ENCODE measurements around the gene REEP5.

REEP5 gene

DNA sequence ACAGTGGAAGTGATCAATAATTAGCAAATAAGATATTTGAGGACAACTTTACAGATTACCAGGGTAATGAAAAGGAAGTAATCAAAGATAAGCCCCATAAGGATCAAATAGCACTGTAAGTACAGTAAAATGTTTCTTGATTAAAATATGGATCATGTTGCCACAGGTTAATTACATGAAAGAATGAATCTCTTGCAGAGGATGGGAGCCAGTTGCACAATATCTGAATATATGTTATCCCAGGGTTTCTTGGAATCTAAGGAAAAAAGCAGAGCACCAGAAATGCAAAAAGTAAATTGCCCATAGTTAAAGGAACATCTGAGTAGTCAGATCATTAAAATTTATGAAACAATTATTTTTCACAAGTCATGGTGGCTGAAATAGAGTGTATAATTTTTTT, 74.7 kb downstream of the REEP5 start:
- no peak overlapping the region for H3K4me3 ChIP-seq (ENCODE audit: extremely low read depth, insufficient read depth, low read length, poor library complexity, severe bottlenecking)
- H3K4me1 ChIP-seq (ENCODE audit: control insufficient read depth, insufficient read depth, low read length, poor library complexity, severe bottlenecking), result no peaks in the 10 kb centered on the region
- H3K27ac ChIP-seq (ENCODE audit: low read depth, low read length, severe bottlenecking), result no peak overlapping the region
- H3K36me3 ChIP-seq (ENCODE audit: control insufficient read depth, insufficient read depth, low read length), result no peaks in the 10 kb centered on the region
- H3K9me3 ChIP-seq (ENCODE audit: control insufficient read depth, low read length), result no peaks in the 10 kb centered on the region

DNA sequence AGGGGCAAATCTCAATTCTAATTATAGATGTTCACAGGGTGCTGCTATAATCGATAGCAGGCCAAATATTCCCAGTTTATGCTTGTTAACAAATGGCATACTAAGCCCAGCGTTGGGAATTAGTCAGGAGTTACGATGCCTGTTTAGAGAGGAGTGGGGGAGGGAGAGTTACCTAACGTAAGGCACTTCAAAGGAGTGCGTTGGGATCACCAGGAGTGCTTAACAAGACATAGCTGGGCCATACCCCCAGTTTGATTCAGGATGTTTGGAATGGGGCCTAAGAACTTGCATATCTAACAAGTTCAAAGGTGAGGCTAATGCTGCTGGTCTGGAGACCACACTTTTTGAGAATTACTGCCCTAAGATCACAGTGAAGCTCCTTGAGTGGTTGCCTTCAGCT, 75.5 kb downstream of the REEP5 start:
- H3K4me3 ChIP-seq (ENCODE audit: extremely low read depth, insufficient read depth, low read length, poor library complexity, severe bottlenecking), result no peak overlapping the region
- H3K4me1 ChIP-seq (ENCODE audit: control insufficient read depth, insufficient read depth, low read length, poor library complexity, severe bottlenecking), result no peaks in the 10 kb centered on the region
- WGBS, 2 experiments (ENCODE audit: insufficient coverage in 2 of 2), result 64 to 77% methylated on average over 4 to 5 of the region's 5 CpGs
- no peak overlapping the region for H3K27ac ChIP-seq (ENCODE audit: low read depth, low read length, severe bottlenecking)
- peaks cover 6% of the 10 kb centered on the region for H3K36me3 ChIP-seq (ENCODE audit: control insufficient read depth, insufficient read depth, low read length)
- no peaks in the 10 kb centered on the region for H3K9me3 ChIP-seq (ENCODE audit: control insufficient read depth, low read length)

DNA sequence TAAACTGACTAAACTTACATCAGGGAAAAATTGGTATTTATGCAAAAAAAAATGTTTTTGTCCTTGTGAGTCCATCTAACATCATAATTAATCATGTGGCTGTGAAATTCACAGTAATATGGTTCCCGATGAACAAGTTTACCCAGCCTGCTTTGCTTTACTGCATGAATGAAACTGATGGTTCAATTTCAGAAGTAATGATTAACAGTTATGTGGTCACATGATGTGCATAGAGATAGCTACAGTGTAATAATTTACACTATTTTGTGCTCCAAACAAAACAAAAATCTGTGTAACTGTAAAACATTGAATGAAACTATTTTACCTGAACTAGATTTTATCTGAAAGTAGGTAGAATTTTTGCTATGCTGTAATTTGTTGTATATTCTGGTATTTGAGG, 77.5 kb downstream of the REEP5 start:
- Histone ChIP-seq H3K27ac (ENCODE audit: low read depth, low read length, severe bottlenecking) (no peak overlapping the region), H3K9me3 (ENCODE audit: control insufficient read depth, low read length) (no peaks in the 10 kb centered on the region), H3K4me3 (ENCODE audit: extremely low read depth, insufficient read depth, low read length, poor library complexity, severe bottlenecking) (no peak overlapping the region)

DNA sequence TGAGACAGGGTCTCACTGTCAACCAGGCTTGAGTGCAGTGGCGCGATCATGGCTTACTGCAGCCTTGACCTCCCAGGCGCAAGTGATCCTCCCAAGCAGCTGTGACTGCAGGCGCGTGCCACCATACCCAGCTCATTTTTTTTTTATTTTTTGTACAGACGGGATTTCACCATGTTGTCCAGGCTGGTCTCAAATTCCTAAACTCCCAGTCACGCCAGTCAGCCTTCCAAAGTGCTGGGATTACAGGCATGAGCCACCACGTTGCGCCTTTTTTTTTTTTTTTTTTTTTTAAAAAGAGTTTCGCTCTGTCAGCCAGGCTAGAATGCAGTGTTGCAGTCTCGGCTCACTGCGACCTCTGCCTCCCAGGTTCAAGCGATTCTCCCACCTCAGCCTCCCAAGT, 88.1 kb downstream of the REEP5 start:
- H3K4me1 ChIP-seq (ENCODE audit: control insufficient read depth, insufficient read depth, low read length, poor library complexity, severe bottlenecking), result no peaks in the 10 kb centered on the region
- no peaks in the 10 kb centered on the region for H3K9me3 ChIP-seq (ENCODE audit: control insufficient read depth, low read length)
- WGBS, 2 experiments (ENCODE audit: insufficient coverage in 2 of 2), result 98% methylated on average over 10 to 13 of the region's 13 CpGs
- no peak overlapping the region for H3K4me3 ChIP-seq (ENCODE audit: extremely low read depth, insufficient read depth, low read length, poor library complexity, severe bottlenecking)
- no peak overlapping the region for H3K27ac ChIP-seq (ENCODE audit: low read depth, low read length, severe bottlenecking)
- H3K36me3 ChIP-seq (ENCODE audit: control insufficient read depth, insufficient read depth, low read length), result peaks cover 72% of the 10 kb centered on the region

More for the DNA sequence above, 77.5 kb downstream of the REEP5 start:
- H3K36me3 ChIP-seq (ENCODE audit: control insufficient read depth, insufficient read depth, low read length), result peaks cover 27% of the 10 kb centered on the region
- WGBS, 2 experiments (ENCODE audit: insufficient coverage in 2 of 2), result 80 to 100% methylated on average over 1 of the region's 1 CpG
- no peaks in the 10 kb centered on the region for H3K4me1 ChIP-seq (ENCODE audit: control insufficient read depth, insufficient read depth, low read length, poor library complexity, severe bottlenecking)

DNA sequence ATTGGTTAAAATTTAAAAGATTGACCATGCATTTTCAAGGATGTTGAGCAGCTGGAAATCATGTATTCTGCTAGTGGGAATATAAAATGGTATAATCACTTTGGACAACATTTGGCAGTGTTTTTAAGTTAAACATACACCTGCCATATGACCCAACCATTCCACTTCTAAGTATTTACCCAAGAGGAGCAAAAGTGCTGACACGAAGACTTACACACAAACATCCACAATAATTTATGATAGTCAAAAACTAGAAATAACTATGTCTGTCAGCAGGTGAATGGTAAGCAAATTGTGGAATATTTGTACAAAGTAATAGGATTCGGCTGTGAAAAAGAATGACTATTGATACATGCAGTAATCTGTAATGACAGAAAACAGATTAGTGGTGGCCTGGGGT, 91.6 kb downstream of the REEP5 start:
- H3K36me3 ChIP-seq (ENCODE audit: control insufficient read depth, insufficient read depth, low read length), result peaks cover 54% of the 10 kb centered on the region
- H3K4me1 ChIP-seq (ENCODE audit: control insufficient read depth, insufficient read depth, low read length, poor library complexity, severe bottlenecking), result no peaks in the 10 kb centered on the region
- no peak overlapping the region for H3K27ac ChIP-seq (ENCODE audit: low read depth, low read length, severe bottlenecking)
- H3K4me3 ChIP-seq (ENCODE audit: extremely low read depth, insufficient read depth, low read length, poor library complexity, severe bottlenecking), result no peak overlapping the region
- 88 to 94% methylated on average over 1 of the region's 2 CpGs for WGBS, 2 experiments (ENCODE audit: insufficient coverage in 2 of 2)
- no peaks in the 10 kb centered on the region for H3K9me3 ChIP-seq (ENCODE audit: control insufficient read depth, low read length)
